Measurements from ENCODE around the gene RAP1A.

The RAP1A gene

DNA sequence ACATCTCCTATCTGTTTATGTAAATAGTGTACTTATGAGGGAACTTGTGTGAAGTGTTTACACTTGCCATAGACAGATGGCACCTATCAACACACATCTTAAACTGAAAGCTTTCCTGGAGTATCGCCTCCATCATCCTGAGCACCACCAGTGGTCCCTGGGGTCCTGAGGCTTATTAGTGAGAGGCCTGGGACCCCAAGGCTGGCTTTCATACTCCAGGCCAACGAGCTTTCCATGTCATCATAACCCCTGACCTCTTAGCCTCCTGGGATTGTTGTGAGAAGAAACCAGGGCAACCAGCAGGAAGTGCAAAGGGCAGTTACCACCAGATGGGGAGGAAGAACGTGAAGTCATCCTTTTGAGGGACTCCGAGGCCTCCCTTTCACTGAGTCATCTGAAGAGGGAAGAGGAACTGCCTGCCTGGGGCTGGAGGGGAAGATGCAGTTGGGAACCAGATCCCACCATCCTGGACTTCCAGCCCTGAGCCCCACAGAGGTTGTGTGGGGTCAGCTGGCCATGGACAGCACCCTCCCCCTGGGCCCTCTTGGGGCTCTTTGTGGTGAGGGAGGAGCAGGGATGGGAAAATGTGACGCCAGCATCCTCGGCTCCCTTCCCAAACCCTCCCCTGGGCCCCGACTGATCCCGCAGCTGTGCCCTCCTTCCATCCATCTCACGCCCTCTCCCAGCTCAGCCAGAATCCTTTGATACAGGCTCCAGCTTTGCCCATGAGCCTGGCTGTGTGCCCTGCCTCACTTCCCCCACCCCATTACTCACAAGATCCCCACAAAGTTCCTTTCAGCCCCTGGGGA lies 113.8 kb downstream of the RAP1A start:
- FAIRE-seq: no peak
- DNase-seq (ENCODE audit: insufficient read length, low spot score): no peak

DNA sequence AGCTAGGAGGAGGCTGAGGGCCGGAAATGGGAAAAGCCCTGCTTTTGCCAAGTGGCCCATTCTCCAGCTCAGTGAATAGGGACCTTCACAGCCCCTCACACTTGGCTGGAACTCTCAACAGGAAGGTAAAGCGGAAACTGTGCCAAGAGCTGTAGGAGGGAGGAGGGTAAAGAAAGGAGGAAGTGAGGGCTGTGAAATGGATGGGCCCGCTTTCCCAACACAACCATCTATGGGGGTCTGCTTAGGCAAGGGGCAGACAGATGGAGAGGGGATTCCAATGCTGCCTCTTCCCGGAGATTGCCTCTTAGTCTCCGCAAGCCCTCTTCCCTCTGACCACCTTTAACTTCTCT lies 114.4 kb downstream of the RAP1A start:
- no peak for DNase-seq (ENCODE audit: insufficient read length, low spot score)
- TF ChIP-seq, protein P1, sequence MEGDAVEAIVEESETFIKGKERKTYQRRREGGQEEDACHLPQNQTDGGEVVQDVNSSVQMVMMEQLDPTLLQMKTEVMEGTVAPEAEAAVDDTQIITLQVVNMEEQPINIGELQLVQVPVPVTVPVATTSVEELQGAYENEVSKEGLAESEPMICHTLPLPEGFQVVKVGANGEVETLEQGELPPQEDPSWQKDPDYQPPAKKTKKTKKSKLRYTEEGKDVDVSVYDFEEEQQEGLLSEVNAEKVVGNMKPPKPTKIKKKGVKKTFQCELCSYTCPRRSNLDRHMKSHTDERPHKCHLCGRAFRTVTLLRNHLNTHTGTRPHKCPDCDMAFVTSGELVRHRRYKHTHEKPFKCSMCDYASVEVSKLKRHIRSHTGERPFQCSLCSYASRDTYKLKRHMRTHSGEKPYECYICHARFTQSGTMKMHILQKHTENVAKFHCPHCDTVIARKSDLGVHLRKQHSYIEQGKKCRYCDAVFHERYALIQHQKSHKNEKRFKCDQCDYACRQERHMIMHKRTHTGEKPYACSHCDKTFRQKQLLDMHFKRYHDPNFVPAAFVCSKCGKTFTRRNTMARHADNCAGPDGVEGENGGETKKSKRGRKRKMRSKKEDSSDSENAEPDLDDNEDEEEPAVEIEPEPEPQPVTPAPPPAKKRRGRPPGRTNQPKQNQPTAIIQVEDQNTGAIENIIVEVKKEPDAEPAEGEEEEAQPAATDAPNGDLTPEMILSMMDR (IDR thresholded peaks at IDR 0.05; ENCODE audit: insufficient read depth, missing control alignments): no peak
- FAIRE-seq: no peak

More for the DNA sequence above, 113.8 kb downstream of the RAP1A start:
- TF ChIP-seq, protein P1 (IDR thresholded peaks at IDR 0.05; ENCODE audit: insufficient read depth, missing control alignments): no peak

DNA sequence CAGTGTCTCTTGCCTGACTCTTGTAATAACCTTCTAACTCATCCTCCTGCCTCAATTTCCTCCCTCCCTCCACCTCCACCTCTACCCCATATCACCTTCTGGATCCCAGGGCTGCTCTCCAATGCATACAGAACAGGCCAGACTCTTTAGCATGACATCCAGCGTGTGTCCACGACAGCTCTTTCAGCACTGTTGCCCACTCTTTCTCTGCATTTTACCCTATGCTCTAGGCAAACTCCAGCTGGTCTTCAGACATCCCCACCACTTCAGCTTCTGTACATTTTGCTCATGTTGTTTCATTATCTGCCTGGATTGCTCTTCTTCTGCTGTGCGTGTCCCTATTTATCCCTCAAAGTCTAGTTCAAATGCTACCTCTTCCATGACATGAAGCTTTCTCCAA lies 114.8 kb downstream of the RAP1A start:
- TF ChIP-seq, protein P1 (IDR thresholded peaks at IDR 0.05; ENCODE audit: insufficient read depth, missing control alignments): no peak
- FAIRE-seq (no peak), DNase-seq (ENCODE audit: insufficient read length, low spot score) (no peak)

DNA sequence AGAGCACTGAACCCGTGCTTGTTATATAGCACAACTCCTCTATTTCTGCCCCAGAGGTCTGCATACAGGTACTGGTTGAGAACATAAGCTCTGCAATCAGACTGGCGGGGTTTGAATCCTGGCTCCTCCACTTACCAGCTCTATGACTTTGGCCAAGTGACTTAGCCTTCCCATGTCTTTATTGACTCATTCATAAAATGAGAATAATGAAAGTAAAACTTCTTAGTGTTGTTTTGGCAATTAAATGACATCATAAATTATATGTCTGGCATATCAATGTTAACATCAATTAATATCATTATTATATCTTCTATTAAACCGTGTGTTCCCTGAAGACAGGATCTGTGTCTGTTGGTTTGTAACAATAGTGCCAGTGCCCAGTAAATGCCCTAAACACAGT lies 115.3 kb downstream of the RAP1A start:
- no peak for FAIRE-seq
- DNase-seq (ENCODE audit: insufficient read length, low spot score): no peak
- TF ChIP-seq, protein P1 (IDR thresholded peaks at IDR 0.05; ENCODE audit: insufficient read depth, missing control alignments): no peak

DNA sequence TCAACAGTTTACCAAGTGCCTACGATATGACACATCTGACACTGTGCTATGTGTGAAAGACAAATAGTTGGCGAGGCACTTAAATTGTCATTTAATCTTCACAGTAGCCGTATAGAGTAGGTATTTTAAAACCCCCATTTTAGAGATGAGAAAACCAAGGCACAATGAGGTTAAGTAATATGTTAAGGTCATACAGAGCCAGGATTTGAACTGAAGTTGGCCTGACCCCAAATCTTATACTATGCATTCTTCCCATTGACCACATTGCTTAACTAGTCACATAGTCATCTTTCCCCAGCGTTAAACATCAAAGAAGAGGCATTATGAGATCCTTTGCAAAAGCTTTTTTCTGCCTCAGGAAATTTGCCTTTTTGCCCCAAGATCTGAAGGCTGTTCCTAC lies 115.7 kb downstream of the RAP1A start:
- no peak for DNase-seq (ENCODE audit: insufficient read length, low spot score)
- FAIRE-seq: no peak
- TF ChIP-seq, protein P1 (IDR thresholded peaks at IDR 0.05; ENCODE audit: insufficient read depth, missing control alignments): no peak

DNA sequence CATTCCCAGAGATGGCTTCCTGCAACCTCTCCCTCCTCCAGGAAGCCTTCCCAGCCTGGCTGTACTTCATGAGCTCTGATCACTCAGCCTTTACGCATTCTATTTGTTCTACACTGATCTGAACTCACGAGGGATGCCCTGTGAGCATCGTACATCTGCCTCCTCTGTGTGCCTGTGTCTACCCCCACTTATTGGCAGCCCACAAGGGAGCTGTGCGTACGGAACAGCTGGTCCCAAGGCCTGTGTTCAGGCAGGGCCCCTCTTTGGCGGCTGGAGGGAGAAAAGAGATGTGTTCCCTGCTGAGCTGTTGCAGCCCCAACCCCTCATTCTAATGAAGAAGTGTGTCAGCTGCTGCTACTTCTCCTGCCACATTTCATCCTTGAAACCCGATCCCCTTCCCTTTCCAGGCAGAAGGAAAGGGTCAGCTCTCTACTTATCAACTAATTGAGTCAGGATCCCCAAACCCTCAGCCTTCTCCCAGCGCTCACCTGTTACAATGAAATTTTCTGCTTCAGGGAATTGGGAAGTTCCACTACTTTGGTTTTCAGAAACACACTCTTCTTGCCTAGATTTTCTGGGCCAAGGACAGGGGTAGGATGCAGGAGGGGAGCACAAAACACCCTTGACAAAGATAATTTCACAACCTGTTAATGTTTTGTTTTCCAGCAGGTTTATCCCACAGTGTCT lies 116.4 kb downstream of the RAP1A start:
- DNase-seq (ENCODE audit: insufficient read length, low spot score) (no peak), FAIRE-seq (no peak)
- TF ChIP-seq, protein P1 (IDR thresholded peaks at IDR 0.05; ENCODE audit: insufficient read depth, missing control alignments): no peak
